Ishikawa (cell line): ENCODE measurements around the gene PTPRJ.

ENCODE experiments used
- CEBPB ChIP-seq: IDR thresholded peaks from 2 replicates; pipeline ENCODE4 v1.6.1; 2012
- EGR1 ChIP-seq: IDR thresholded peaks from 2 replicates; pipeline ENCODE4 v1.6.1; 2012
- EP300 ChIP-seq: IDR thresholded peaks from 2 replicates; pipeline ENCODE4 v1.6.1; 2012; ENCODE audit warnings: borderline replicate concordance
- FOXM1 ChIP-seq: IDR thresholded peaks from 2 replicates; pipeline ENCODE4 v1.6.1; 2012; ENCODE audit warnings: low read depth, borderline replicate concordance
- RAD21 ChIP-seq: IDR thresholded peaks from 2 replicates; pipeline ENCODE4 v1.6.1; 2012; ENCODE audit warnings: low read depth
- TAF1 ChIP-seq: IDR thresholded peaks from 2 replicates; pipeline ENCODE4 v1.6.1; 2012; ENCODE audit warnings: low read depth, mild to moderate bottlenecking
- TEAD4 ChIP-seq: IDR thresholded peaks from 2 replicates; pipeline ENCODE4 v1.6.1; 2012
- YY1 ChIP-seq: IDR thresholded peaks from 2 replicates; pipeline ENCODE4 v1.6.1; 2012; ENCODE audit warnings: low read depth
- ZBTB7A ChIP-seq: IDR thresholded peaks from 2 replicates; pipeline ENCODE4 v1.6.1; 2012; ENCODE audit warnings: low read depth
- TF ChIP-seq, protein P1 (sequence below): IDR thresholded peaks from 2 replicates; pipeline ENCODE4 v1.6.1; 2012
- TF ChIP-seq, protein P2 (sequence below): IDR thresholded peaks from 2 replicates; pipeline ENCODE4 v1.6.1; 2012; ENCODE audit warnings: low read depth, mild to moderate bottlenecking

DNA sequence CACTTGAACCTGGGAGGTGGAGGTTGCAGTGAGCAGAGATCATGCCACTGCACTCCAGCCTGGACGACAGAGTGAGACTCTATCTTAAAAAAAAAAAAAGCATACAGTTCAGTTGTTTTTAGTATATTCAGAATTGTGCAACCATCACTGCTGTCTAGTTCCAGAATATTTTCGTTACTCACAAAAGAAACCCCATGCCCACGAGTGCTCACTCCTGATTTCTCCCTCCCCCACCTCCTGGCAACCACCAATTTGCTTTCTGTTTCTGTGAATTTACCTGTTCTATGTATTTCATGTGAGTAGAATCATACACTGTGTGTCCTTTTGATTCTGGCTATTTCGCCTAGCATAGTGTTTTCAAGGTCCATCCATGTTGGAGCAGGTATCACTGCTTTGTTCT, 24.8 kb downstream of the PTPRJ start:
- TF ChIP-seq EGR1 = no peak
- TF ChIP-seq FOXM1 = no peak
- no peak for TF ChIP-seq ZBTB7A
- no peak for TF ChIP-seq EP300
- TF ChIP-seq RAD21 = no peak
- TF ChIP-seq YY1 = no peak
- no peak for TF ChIP-seq TEAD4
- TF ChIP-seq, protein P1, sequence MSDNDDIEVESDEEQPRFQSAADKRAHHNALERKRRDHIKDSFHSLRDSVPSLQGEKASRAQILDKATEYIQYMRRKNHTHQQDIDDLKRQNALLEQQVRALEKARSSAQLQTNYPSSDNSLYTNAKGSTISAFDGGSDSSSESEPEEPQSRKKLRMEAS = no peak
- TF ChIP-seq TAF1 = no peak
- no peak for TF ChIP-seq CEBPB
- TF ChIP-seq, protein P2, sequence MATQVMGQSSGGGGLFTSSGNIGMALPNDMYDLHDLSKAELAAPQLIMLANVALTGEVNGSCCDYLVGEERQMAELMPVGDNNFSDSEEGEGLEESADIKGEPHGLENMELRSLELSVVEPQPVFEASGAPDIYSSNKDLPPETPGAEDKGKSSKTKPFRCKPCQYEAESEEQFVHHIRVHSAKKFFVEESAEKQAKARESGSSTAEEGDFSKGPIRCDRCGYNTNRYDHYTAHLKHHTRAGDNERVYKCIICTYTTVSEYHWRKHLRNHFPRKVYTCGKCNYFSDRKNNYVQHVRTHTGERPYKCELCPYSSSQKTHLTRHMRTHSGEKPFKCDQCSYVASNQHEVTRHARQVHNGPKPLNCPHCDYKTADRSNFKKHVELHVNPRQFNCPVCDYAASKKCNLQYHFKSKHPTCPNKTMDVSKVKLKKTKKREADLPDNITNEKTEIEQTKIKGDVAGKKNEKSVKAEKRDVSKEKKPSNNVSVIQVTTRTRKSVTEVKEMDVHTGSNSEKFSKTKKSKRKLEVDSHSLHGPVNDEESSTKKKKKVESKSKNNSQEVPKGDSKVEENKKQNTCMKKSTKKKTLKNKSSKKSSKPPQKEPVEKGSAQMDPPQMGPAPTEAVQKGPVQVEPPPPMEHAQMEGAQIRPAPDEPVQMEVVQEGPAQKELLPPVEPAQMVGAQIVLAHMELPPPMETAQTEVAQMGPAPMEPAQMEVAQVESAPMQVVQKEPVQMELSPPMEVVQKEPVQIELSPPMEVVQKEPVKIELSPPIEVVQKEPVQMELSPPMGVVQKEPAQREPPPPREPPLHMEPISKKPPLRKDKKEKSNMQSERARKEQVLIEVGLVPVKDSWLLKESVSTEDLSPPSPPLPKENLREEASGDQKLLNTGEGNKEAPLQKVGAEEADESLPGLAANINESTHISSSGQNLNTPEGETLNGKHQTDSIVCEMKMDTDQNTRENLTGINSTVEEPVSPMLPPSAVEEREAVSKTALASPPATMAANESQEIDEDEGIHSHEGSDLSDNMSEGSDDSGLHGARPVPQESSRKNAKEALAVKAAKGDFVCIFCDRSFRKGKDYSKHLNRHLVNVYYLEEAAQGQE = no peak
